C4-2B (cell line): ENCODE measurements around the gene GPR146.

Source experiments
- CTCF ChIP-seq: fragments of 450-650 bp; conservative IDR thresholded peaks from 2 replicates; pipeline ENCODE4 v1.5.1; 2017; ENCODE audit warnings: mild to moderate bottlenecking
- ZFX ChIP-seq: fragments of 450-650 bp; IDR thresholded peaks from 2 replicates; pipeline ENCODE4 v1.6.1; 2017

- TF ChIP-seq CTCF (no peak), ZFX (no peak)
Observed at GRCh38 chr7:1092806-1093501, 48.6 kb downstream of the GPR146 start.
